Parathyroid adenoma (tissue), 2 donors: ENCODE measurements around the gene PRDM13.

Experiments used
- H2AFZ ChIP-seq: fragments of 300-600 bp; sonication (generic); one replicate; pipeline ENCODE4 v1.7.0; 2017; ENCODE audit warnings: antibody characterized with exemption, mild to moderate bottlenecking
- H3K27ac ChIP-seq: fragments of 300-600 bp; sonication (generic); one replicate; pipeline ENCODE4 v1.7.0; 2017
- H3K27me3 ChIP-seq: fragments of 300-600 bp; sonication (generic); one replicate; pipeline ENCODE4 v1.7.0; 2017; ENCODE audit warnings: low read length; ENCODE audit not compliant: control insufficient read depth, insufficient read depth
- H3K36me3 ChIP-seq: fragments of 300-600 bp; sonication (generic); one replicate; pipeline ENCODE4 v1.7.0; 2017; ENCODE audit warnings: low read length; ENCODE audit not compliant: control insufficient read depth, insufficient read depth
- H3K4me1 ChIP-seq: fragments of 300-600 bp; sonication (generic); one replicate; pipeline ENCODE4 v1.7.0; 2017; ENCODE audit warnings: control low read depth
- H3K4me2 ChIP-seq: fragments of 300-600 bp; sonication (generic); one replicate; pipeline ENCODE4 v1.7.0; 2017; ENCODE audit warnings: low read length
- H3K4me3 ChIP-seq: fragments of 300-600 bp; sonication (generic); one replicate; pipeline ENCODE4 v1.7.0; 2017; ENCODE audit warnings: low read depth, low read length
- H3K79me2 ChIP-seq: fragments of 300-600 bp; sonication (generic); one replicate; pipeline ENCODE4 v1.7.0; 2017; ENCODE audit warnings: control low read depth
- H3K9ac ChIP-seq: fragments of 300-600 bp; sonication (generic); one replicate; pipeline ENCODE4 v1.7.0; 2017; ENCODE audit warnings: mild to moderate bottlenecking
- H3K9me3 ChIP-seq: fragments of 300-600 bp; sonication (generic); one replicate; pipeline ENCODE4 v1.7.0; 2017; ENCODE audit warnings: low read length; ENCODE audit not compliant: control insufficient read depth
- CTCF ChIP-seq: fragments of 300-600 bp; sonication (generic); IDR thresholded peaks from one replicate; pipeline ENCODE4 v1.7.0; 2017; ENCODE audit warnings: antibody characterized with exemption, mild to moderate bottlenecking
- donor health status: primary hyperparathyroidism.

PRDM13 gene

GRCh38 chr6:99602520-99603420 is 3.9 kb upstream of the PRDM13 start:
- Histone ChIP-seq H3K9ac (no peak overlapping the region), H3K79me2 (no peaks in the 10 kb centered on the region), H3K27me3 (peaks cover 23% of the 10 kb centered on the region), H3K4me3 (no peak overlapping the region), H3K9me3 (no peaks in the 10 kb centered on the region), H3K36me3 (no peaks in the 10 kb centered on the region), H3K4me1 (no peaks in the 10 kb centered on the region), H3K27ac (no peak overlapping the region), H3K4me2 (no peak overlapping the region), H2AFZ (peak overlapping the region; percentile 23)
- TF ChIP-seq CTCF = no peak

- Histone ChIP-seq H3K27ac (no peak overlapping the region), H3K4me1 (no peaks in the 10 kb centered on the region), H3K4me2 (peak overlapping the region; percentile 43), H2AFZ (no peak overlapping the region), H3K36me3 (no peaks in the 10 kb centered on the region), H3K4me3 (no peak overlapping the region), H3K9me3 (no peaks in the 10 kb centered on the region), H3K9ac (no peak overlapping the region), H3K79me2 (no peaks in the 10 kb centered on the region), H3K27me3 (peaks cover 23% of the 10 kb centered on the region)
- no peak for TF ChIP-seq CTCF
Measured at GRCh38 chr6:99603421-99604165, 3.0 kb upstream of the PRDM13 start.

- no peak overlapping the region for H2AFZ ChIP-seq
- H3K4me1 ChIP-seq = no peaks in the 10 kb centered on the region
- H3K4me2 ChIP-seq = no peak overlapping the region
- no peak for TF ChIP-seq CTCF
- no peaks in the 10 kb centered on the region for H3K36me3 ChIP-seq
- peaks cover 23% of the 10 kb centered on the region for H3K27me3 ChIP-seq
- H3K79me2 ChIP-seq = no peaks in the 10 kb centered on the region
- no peak overlapping the region for H3K9ac ChIP-seq
- no peak overlapping the region for H3K4me3 ChIP-seq
- no peaks in the 10 kb centered on the region for H3K9me3 ChIP-seq
- H3K27ac ChIP-seq = no peak overlapping the region
Measured at GRCh38 chr6:99604166-99605073, 2.2 kb upstream of the PRDM13 start.

- Histone ChIP-seq H3K27ac (no peak overlapping the region), H3K27me3 (peaks cover 23% of the 10 kb centered on the region)
Measured at GRCh38 chr6:99605074-99605734, 1.4 kb upstream of the PRDM13 start.

More at GRCh38 chr6:99605074-99605734, 1.4 kb upstream of the PRDM13 start:
- H3K9me3 ChIP-seq = no peaks in the 10 kb centered on the region
- TF ChIP-seq CTCF = no peak
- H3K4me1 ChIP-seq = no peaks in the 10 kb centered on the region
- H2AFZ ChIP-seq = no peak overlapping the region
- no peak overlapping the region for H3K9ac ChIP-seq
- no peak overlapping the region for H3K4me2 ChIP-seq
- no peaks in the 10 kb centered on the region for H3K36me3 ChIP-seq
- no peaks in the 10 kb centered on the region for H3K79me2 ChIP-seq
- no peak overlapping the region for H3K4me3 ChIP-seq
